Measurements from ENCODE around the gene DLG4.
"Not testable (repeated sequence)": the region's sequence is repeated elsewhere in the genome, so short reads cannot be mapped to it uniquely, and the experiment has no call there.

GRCh38 chr17:7172522-7173191 lies 47.0 kb downstream of the DLG4 start:
- not testable (repeated sequence) for TF ChIP-seq CTCF (IDR thresholded peaks at IDR 0.05); EZH2 (IDR thresholded peaks at IDR 0.05; ENCODE audit: borderline replicate concordance, insufficient read depth, low read depth, low read length, poor library complexity, severe bottlenecking)

Measured in B cell (primary cell).